Measurements from ENCODE around the gene STXBP6.

STXBP6 gene

GRCh38 chr14:24920265-24921075 lies 129.5 kb downstream of the STXBP6 start:
- no peaks in the 10 kb centered on the region for H3K36me3 ChIP-seq (ENCODE audit: control insufficient read depth, low read length)
- H3F3A ChIP-seq (ENCODE audit: control insufficient read depth, insufficient read depth), result no peaks in the 10 kb centered on the region
- no peaks in the 10 kb centered on the region for H3K79me2 ChIP-seq (ENCODE audit: control insufficient read depth, low read length)
- TF ChIP-seq EZH2phosphoT487 (IDR thresholded peaks at IDR 0.05; ENCODE audit: borderline replicate concordance, low read length), result no peak
- TF ChIP-seq CTCF (IDR thresholded peaks at IDR 0.05; ENCODE audit: low read depth, low read length, poor library complexity, severe bottlenecking), result no peak
- H3K9me2 ChIP-seq (replicated peaks; ENCODE audit: control insufficient read depth, low read length), result no peaks in the 10 kb centered on the region
- no peaks in the 10 kb centered on the region for H4K20me1 ChIP-seq (ENCODE audit: control insufficient read depth, insufficient read depth, low read depth, low read length)
- H3K27me3 ChIP-seq (ENCODE audit: control insufficient read depth, low read length), result no peaks in the 10 kb centered on the region
- no peaks in the 10 kb centered on the region for H3K9me3 ChIP-seq (ENCODE audit: control insufficient read depth, insufficient read depth, low read length)
- H3K27ac ChIP-seq (ENCODE audit: low read depth, low read length), result no peak overlapping the region
- no peak overlapping the region for H3K4me2 ChIP-seq (ENCODE audit: low read length)
- no peaks in the 10 kb centered on the region for H3K4me1 ChIP-seq (ENCODE audit: control insufficient read depth, low read length)
- no peak overlapping the region for H3K4me3 ChIP-seq (ENCODE audit: low read length)

GRCh38 chr14:24918822-24919221 lies 131.1 kb downstream of the STXBP6 start:
- H3K27ac ChIP-seq (ENCODE audit: low read depth, low read length), result no peak overlapping the region
- no peaks in the 10 kb centered on the region for H3K36me3 ChIP-seq (ENCODE audit: control insufficient read depth, low read length)
- no peaks in the 10 kb centered on the region for H3F3A ChIP-seq (ENCODE audit: control insufficient read depth, insufficient read depth)
- no peaks in the 10 kb centered on the region for H3K27me3 ChIP-seq (ENCODE audit: control insufficient read depth, low read length)
- no peaks in the 10 kb centered on the region for H3K9me2 ChIP-seq (replicated peaks; ENCODE audit: control insufficient read depth, low read length)
- no peaks in the 10 kb centered on the region for H3K9me3 ChIP-seq (ENCODE audit: control insufficient read depth, insufficient read depth, low read length)
- no peak overlapping the region for H3K4me2 ChIP-seq (ENCODE audit: low read length)
- no peaks in the 10 kb centered on the region for H3K79me2 ChIP-seq (ENCODE audit: control insufficient read depth, low read length)
- H3K4me3 ChIP-seq (ENCODE audit: low read length), result no peak overlapping the region
- H4K20me1 ChIP-seq (ENCODE audit: control insufficient read depth, insufficient read depth, low read depth, low read length), result no peaks in the 10 kb centered on the region
- no peaks in the 10 kb centered on the region for H3K4me1 ChIP-seq (ENCODE audit: control insufficient read depth, low read length)
- TF ChIP-seq EZH2phosphoT487 (IDR thresholded peaks at IDR 0.05; ENCODE audit: borderline replicate concordance, low read length) (no peak), CTCF (IDR thresholded peaks at IDR 0.05; ENCODE audit: low read depth, low read length, poor library complexity, severe bottlenecking) (no peak)

- TF ChIP-seq EZH2phosphoT487 (IDR thresholded peaks at IDR 0.05; ENCODE audit: borderline replicate concordance, low read length) (no peak), CTCF (IDR thresholded peaks at IDR 0.05; ENCODE audit: low read depth, low read length, poor library complexity, severe bottlenecking) (no peak)
- no peaks in the 10 kb centered on the region for H3K27me3 ChIP-seq (ENCODE audit: control insufficient read depth, low read length)
- no peaks in the 10 kb centered on the region for H3K4me1 ChIP-seq (ENCODE audit: control insufficient read depth, low read length)
- H3K9me3 ChIP-seq (ENCODE audit: control insufficient read depth, insufficient read depth, low read length), result no peaks in the 10 kb centered on the region
- no peak overlapping the region for H3K27ac ChIP-seq (ENCODE audit: low read depth, low read length)
- H3K4me2 ChIP-seq (ENCODE audit: low read length), result no peak overlapping the region
- no peaks in the 10 kb centered on the region for H4K20me1 ChIP-seq (ENCODE audit: control insufficient read depth, insufficient read depth, low read depth, low read length)
- no peaks in the 10 kb centered on the region for H3F3A ChIP-seq (ENCODE audit: control insufficient read depth, insufficient read depth)
- H3K9me2 ChIP-seq (replicated peaks; ENCODE audit: control insufficient read depth, low read length), result no peaks in the 10 kb centered on the region
- no peak overlapping the region for H3K4me3 ChIP-seq (ENCODE audit: low read length)
- H3K36me3 ChIP-seq (ENCODE audit: control insufficient read depth, low read length), result no peaks in the 10 kb centered on the region
- no peaks in the 10 kb centered on the region for H3K79me2 ChIP-seq (ENCODE audit: control insufficient read depth, low read length)
Observed at GRCh38 chr14:24915958-24916595, 133.9 kb downstream of the STXBP6 start.
